HG03175 (cell line): Measurements from ENCODE around the gene GDI1.

Source experiments
- ATAC-seq: cut with Tn5 transposase; IDR thresholded peaks from one replicate; pipeline ENCODE4 v1.9.1; 2021; ENCODE audit warnings: mild to moderate bottlenecking, moderate library complexity; ENCODE audit not compliant: unreplicated experiment

Gene GDI1

GRCh38 chrX:154458954-154459778 lies 22.2 kb downstream of the GDI1 start:
- ATAC-seq, result no peak

- no peak for ATAC-seq
Measured at GRCh38 chrX:154459832-154460231, 22.9 kb downstream of the GDI1 start.

GRCh38 chrX:154460326-154460725 lies 23.4 kb downstream of the GDI1 start:
- no peak for ATAC-seq

- ATAC-seq, result no peak
Measured at GRCh38 chrX:154462396-154462795, 25.4 kb downstream of the GDI1 start.

- ATAC-seq, result no peak
Measured at GRCh38 chrX:154463611-154464220, 26.8 kb downstream of the GDI1 start.

- ATAC-seq, result no peak
Measured at GRCh38 chrX:154464806-154465365, 27.9 kb downstream of the GDI1 start.

- ATAC-seq, result no peak
Measured at GRCh38 chrX:154465601-154466000, 28.6 kb downstream of the GDI1 start.

- no peak for ATAC-seq
Measured at GRCh38 chrX:154466036-154466435, 29.1 kb downstream of the GDI1 start.

GRCh38 chrX:154466907-154467306 lies 30.0 kb downstream of the GDI1 start:
- ATAC-seq, result no peak

GRCh38 chrX:154467556-154467955 lies 30.6 kb downstream of the GDI1 start:
- ATAC-seq, result no peak

GRCh38 chrX:154468217-154468616 lies 31.3 kb downstream of the GDI1 start:
- no peak for ATAC-seq

- ATAC-seq, result no peak
Measured at GRCh38 chrX:154469114-154469513, 32.2 kb downstream of the GDI1 start.

- ATAC-seq, result no peak
Measured at GRCh38 chrX:154469880-154470279, 32.9 kb downstream of the GDI1 start.

- no peak for ATAC-seq
Measured at GRCh38 chrX:154470434-154470833, 33.5 kb downstream of the GDI1 start.

GRCh38 chrX:154470914-154471568 lies 34.1 kb downstream of the GDI1 start:
- no peak for ATAC-seq

GRCh38 chrX:154471839-154472684 lies 35.1 kb downstream of the GDI1 start:
- no peak for ATAC-seq

GRCh38 chrX:154472685-154473632 lies 36.0 kb downstream of the GDI1 start:
- ATAC-seq, result no peak

GRCh38 chrX:154473683-154474082 lies 36.7 kb downstream of the GDI1 start:
- ATAC-seq, result no peak

GRCh38 chrX:154476821-154477220 lies 39.9 kb downstream of the GDI1 start:
- no peak for ATAC-seq
